Activated CD4-positive, alpha-beta T cell treated with anti-CD3 and anti-CD28 coated beads for 1 hour (primary cell): ENCODE data around the gene OR52E4.

Experiments
- DNase-seq: peaks from one replicate; pipeline ENCODE4 v3.0.0-alpha.2; 2020

The OR52E4 gene

GRCh38 chr11:5880329-5880728, at the start of gene OR52E4:
Gene OR52E4 (plus strand): TSS chr11:5880629. CDS start chr11:5884293, 3,664 bp downstream.
- no peak for DNase-seq

DNA sequence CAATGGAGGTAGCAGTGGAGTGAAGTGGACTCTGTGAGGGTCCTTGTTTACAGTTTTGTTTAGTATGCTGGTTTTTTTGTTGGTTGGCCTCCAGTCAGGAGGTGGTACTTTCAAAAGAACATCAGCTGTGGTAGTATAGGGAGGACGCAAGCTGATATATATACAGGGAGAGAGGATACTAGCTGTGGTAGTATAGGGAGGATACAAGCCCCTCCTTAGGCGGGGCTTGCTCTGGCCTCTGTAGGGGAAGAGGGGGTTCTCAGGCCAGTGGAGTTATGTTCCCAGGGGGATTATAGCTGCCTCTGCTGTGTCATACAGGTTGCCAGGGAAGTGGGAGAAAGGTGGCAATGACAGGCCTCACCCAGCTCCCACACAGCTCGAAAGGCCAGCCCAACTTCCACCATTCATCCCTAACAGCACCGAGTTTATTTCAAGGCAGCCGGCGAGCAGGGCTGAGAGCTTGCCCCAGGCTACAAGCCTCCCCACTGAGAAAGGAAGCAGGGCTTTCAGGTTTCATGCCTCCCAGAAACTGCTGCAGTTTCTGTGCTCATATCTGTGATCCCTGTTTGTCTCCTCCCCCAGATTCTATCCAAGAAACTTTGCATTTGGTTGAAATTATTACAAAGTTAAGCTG, 49.1 kb upstream of the OR52E4 start:
- DNase-seq: no peak

DNA sequence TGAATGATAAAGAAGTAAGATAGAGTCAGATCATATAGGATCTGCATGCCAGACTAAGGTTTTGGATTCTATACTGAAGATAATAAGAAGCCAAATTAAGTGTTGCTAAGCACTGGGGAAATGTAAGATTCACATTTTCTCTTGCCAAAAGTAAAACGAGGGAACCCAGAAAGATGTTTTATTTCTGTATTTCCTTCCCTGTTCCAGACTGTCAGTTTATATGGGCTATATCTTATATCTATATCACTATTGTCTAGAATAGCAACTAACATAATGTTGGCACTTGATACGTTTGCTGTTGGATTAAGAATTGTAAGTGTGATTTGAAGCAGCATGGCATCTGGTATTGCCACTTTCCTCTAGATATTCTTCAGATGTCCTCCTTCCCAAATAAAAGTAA, 47.0 kb upstream of the OR52E4 start:
- DNase-seq: no peak

DNA sequence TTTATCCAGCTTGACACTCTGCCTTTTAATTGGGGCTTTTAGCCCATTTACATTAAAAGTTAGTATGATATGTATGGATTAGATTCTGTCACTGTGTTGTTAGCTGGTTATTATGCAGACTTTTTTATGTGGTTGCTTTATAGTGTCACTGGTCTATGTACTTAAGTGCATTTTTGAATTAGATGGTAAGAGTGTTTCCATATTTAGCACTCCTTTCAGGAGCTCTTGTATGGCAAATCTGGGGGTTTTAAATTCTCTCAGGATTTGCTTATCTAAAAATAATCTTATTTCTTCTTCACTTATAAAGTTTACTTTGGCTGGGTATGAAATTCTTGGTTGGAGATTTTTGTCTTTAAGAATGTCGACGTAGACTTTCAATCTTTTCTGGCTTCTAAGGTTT, 42.7 kb upstream of the OR52E4 start:
- DNase-seq: no peak

- no peak for DNase-seq
Observed at GRCh38 chr11:5841797-5842196, 38.6 kb upstream of the OR52E4 start, which contains the start of gene OR52E6. Gene OR52E6 (minus strand): TSS chr11:5841897. CDS start chr11:5841897, 0 bp downstream.

GRCh38 chr11:5846701-5847100, 33.7 kb upstream of the OR52E4 start:
- no peak for DNase-seq

GRCh38 chr11:5847711-5848110, 32.7 kb upstream of the OR52E4 start:
- no peak for DNase-seq

DNA sequence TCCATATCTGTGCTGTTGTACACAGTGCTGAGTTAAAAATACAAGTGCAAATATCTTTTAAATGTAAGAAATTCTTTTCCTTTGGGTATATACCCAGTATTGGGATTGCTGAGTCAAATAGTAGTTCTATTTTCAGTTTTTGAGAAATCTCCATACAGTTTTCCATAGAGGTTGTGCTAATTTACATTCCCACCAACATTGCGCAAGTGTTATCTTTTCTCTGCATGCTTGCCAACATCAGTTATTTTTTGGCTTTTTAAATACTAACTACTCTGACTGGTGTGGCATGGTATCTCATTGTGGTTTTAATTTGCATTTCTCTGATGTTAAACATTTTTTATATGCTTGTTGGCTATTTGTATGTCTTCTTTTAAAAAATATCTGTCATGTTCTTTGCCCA, 29.4 kb upstream of the OR52E4 start:
- no peak for DNase-seq

- DNase-seq: no peak
Observed at GRCh38 chr11:5857590-5857989, 22.8 kb upstream of the OR52E4 start, which contains the start of gene OR52E8. Gene OR52E8 (minus strand): TSS chr11:5857690. CDS start chr11:5857690, 0 bp downstream.

DNA sequence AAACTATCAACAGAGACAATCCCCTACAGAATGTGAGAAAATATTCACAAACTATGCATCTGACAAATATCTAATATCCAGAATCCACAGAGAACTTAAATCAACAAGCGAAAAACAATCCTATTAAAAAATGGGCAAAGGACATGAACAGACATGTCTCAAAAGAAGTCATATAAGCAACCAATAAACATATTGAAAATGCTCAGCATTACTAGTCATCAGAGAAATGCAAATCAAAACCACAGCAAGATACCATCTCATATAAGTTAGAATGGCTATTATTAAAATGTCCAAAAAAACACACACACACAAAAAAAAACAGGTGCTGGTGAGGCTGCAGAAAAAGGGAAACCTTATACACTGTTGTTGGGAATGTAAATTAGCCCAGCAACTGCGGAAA, 14.6 kb upstream of the OR52E4 start:
- DNase-seq: no peak

DNA sequence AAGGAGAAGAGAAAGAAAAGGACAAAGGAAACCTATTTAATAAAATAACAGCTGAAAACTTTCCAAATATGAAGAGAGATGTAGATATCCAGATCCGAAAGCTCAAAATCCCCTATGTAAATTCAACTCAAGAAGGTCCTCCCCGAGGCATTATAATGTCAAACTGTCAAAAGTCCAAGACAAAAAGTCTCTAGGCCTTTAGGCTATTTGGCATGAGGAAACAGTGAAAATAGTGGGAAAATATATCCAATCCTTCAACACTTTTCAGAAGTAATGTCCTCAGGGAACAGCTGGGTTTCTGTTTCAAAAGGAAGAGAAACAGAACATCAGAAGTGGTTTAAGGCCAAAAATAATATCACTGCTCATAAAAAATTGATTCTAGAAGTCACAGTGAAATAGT, 1.9 kb upstream of the OR52E4 start:
- no peak for DNase-seq

DNA sequence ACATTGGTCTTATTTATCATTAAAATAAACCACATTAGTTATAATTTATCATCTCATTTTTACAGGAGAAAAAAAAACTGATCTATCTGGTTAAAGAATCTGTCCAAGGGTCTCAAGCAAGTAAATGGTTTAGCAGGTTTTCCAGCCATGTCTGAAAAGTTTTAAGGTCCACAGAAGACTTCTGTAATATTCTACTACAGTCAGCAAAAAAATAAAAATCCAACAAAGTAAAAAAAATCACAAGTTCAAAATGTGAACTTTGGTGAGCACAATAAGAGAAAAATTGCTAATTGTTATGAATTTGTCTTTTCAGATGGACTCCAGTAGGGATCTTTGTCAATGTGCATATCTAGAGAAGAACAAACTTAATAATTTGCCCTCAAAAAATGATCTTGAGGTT, 1.3 kb downstream of the OR52E4 start:
- DNase-seq: no peak

DNA sequence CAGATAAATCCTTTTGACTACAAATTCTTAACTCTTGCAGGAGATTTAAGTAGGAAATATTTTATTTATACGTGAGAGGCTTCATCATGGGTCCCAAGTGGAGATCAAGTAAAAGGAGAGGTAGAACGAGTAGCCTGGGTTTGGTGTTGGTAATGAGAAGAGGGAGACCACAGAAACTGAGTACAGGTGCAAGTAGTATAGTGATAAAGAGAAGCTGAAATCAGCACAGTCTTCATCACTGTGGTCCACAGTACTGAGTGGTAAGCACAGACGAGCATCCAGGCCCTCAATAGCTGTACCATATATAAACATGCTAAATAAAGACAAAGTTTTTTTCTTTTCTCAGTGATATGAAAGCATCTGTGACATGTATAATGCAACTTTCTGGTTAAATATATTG, 6.7 kb downstream of the OR52E4 start:
- no peak for DNase-seq

GRCh38 chr11:5887661-5888060, 7.2 kb downstream of the OR52E4 start:
- DNase-seq: no peak

- DNase-seq: no peak
Observed at GRCh38 chr11:5891216-5891800, 10.9 kb downstream of the OR52E4 start.

DNA sequence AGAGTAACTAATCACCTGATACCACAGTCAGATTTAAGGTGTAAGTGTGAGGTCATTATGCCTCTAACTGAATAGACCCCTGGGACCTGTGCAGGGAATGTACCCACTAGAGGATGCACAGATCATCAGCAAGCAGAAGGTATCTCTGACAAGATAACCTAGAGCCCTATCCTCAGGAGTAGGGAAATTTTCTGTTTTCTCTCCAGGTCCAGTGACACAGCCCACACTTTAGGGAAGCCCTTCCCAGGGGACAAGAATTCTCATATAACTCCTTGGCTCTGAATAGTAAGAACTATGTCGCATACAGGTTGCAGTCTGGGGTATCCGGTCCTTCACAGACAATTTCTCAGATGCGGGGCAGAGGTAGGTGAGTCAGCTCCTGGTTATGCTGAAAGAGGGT, 12.5 kb downstream of the OR52E4 start, which contains the start of gene OR52E5:
Gene OR52E5 (plus strand): TSS at position 301 of the 400 bp plus-strand sequence. CDS start 7,569 bp downstream, outside the sequence.
- no peak for DNase-seq

DNA sequence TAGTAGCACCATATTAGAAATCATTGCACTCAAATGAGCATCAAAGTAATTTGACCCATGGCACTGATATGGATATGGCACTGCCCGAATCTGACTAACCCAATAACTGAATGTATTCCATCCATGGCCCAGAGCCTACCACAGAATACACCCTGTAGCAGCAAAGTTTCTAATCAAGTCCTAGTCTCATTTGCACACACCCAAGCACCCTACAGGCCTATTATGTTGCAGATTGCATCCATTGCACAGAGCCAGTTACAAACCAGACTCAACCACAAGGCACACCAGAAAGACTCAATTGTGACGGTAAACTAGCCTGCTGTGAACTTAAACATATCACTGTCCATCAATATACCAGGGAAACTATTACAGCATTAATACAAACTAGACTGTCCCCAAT, 19.1 kb downstream of the OR52E4 start:
- no peak for DNase-seq

- no peak for DNase-seq
Observed at GRCh38 chr11:5910540-5910939, 30.1 kb downstream of the OR52E4 start.

DNA sequence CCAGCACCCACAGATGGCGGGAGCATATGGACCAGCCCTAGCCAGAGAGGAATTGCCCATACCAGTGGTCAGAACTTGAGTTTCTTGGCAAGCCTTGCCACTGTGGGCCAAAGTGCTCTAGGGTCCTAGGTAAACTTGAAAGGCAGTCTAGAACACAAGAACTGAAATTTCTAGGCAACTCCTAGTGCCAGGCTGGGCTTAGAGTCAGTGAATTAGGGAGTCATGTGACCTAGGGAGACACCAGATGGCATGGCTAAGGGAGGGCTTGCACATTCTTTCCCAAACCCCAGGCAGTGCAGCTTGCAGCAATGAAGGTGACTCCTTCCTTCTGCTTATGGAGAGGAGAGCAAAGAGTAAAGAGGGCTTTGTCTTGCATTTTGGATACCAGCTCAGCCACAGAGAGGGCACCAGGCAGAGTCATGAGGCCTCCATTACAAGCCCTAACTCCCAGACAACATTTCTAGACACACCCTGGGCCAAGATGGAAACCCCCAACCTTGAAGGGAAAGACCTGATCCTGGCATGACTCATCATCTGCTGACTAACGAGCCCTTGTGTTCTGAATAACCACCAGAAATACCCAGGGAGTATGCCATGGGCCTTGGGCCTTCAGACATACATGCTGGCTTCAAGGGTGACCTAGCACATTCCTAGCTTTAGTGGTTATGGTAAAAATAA, 42.5 kb downstream of the OR52E4 start:
- no peak for DNase-seq

- DNase-seq: no peak
Observed at GRCh38 chr11:5923427-5923776, 43.0 kb downstream of the OR52E4 start.

DNA sequence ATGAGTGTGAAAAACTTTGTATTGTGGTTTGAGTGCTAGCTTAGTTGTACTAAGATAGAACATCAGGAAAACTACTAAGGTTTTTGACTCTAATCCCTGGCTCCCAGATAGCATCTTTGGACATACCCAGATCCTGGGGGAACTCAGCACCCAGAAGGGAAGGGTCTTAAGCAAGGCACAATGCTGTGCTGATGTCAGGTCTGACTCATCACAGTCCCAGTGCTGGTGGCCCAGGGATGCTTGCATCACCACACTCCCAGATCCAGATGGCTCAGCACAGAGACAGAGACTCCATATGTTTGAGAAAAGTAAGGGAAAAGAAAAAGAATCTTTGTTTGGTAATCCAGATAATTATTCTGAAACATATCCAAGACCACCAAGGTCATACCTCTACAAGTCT, 43.4 kb downstream of the OR52E4 start:
- DNase-seq: no peak

GRCh38 chr11:5928271-5928670, 47.8 kb downstream of the OR52E4 start:
- DNase-seq: no peak

- no peak for DNase-seq
Observed at GRCh38 chr11:5928811-5929210, 48.4 kb downstream of the OR52E4 start.
